Panc1 (cell line): ENCODE measurements around the gene ARID1A. TPM values are rescaled to one million over a fixed set of nuclear protein-coding genes. Genes with fewer than 3 reads are reported as not detected.

ENCODE experiments used
- ATAC-seq: fragments of 200-7000 bp; cut with Tn5 transposase; 2 replicates; pipeline ENCODE4 v1.9.1; 2020; ENCODE audit warnings: mild to moderate bottlenecking, moderate library complexity
- BruUV-seq: library from RNA; stranded (reverse); fragments of 400-500 nt; replicated peaks from 2 replicates; lab custom pipeline; 2021; lab: Mats Ljungman, UMichigan
- CTCF ChIA-PET: fragments of 300-600 bp; sonication (Branson Sonifier 250); formaldehyde crosslinking; loops from one replicate; lab custom pipeline; 2022; ENCODE audit warnings: antibody characterized with exemption; lab: Charles Lee
- POLR2A ChIA-PET: fragments of 300-600 bp; sonication (Branson Sonifier 250); formaldehyde crosslinking; loops from one replicate; lab custom pipeline; 2022; ENCODE audit warnings: antibody characterized with exemption; lab: Charles Lee
- DNase-seq: peaks from one replicate; pipeline ENCODE4 v3.0.0-alpha.2; 2010; ENCODE audit warnings: low read depth, low spot score
- H3K27ac ChIP-seq: 2 replicates; pipeline ENCODE4 v1.5.1; 2011; ENCODE audit warnings: mild to moderate bottlenecking, low read length, inconsistent platforms
- H3K27me3 ChIP-seq: fragments of 200-500 bp; sonication (Bioruptor generic); 2 replicates; pipeline ENCODE4 v1.6.0; 2014; ENCODE audit warnings: low read length, inconsistent platforms; ENCODE audit not compliant: control insufficient read depth, insufficient read depth
- H3K36me3 ChIP-seq: fragments of 200-500 bp; sonication (Bioruptor generic); 2 replicates; pipeline ENCODE4 v1.5.1; 2014; ENCODE audit warnings: inconsistent platforms, mild to moderate bottlenecking, low read length, moderate library complexity; ENCODE audit not compliant: control insufficient read depth, insufficient read depth
- H3K4me1 ChIP-seq: 2 replicates; pipeline ENCODE4 v1.5.1; 2011; ENCODE audit warnings: inconsistent platforms, mild to moderate bottlenecking, low read length, moderate library complexity; ENCODE audit not compliant: control insufficient read depth, insufficient read depth
- H3K4me3 ChIP-seq, 2 experiments: 2 replicates each; pipeline ENCODE4 v1.5.1; 2011 to 2012; ENCODE audit warnings: low read depth in 2 of 2, low read length in 2 of 2, mild to moderate bottlenecking in 2 of 2, inconsistent platforms in 1 of 2, moderate library complexity in 1 of 2
- H3K9me3 ChIP-seq: fragments of 200-500 bp; sonication (Bioruptor generic); 2 replicates; pipeline ENCODE4 v1.5.1; 2014; ENCODE audit warnings: low read depth, mild to moderate bottlenecking, inconsistent platforms, low read length, moderate library complexity; ENCODE audit not compliant: control insufficient read depth, insufficient read depth
- POLR2AphosphoS5 ChIP-seq: IDR thresholded peaks from 2 replicates; pipeline ENCODE4 v1.6.1; 2012; ENCODE audit warnings: mild to moderate bottlenecking, low read depth, low read length, moderate library complexity
- SIN3A ChIP-seq: IDR thresholded peaks from 2 replicates; pipeline ENCODE4 v1.6.1; 2012; ENCODE audit warnings: low read depth, mild to moderate bottlenecking, low read length, moderate library complexity, borderline replicate concordance; ENCODE audit not compliant: insufficient read depth
- TCF7L2 ChIP-seq: IDR thresholded peaks from 2 replicates; pipeline ENCODE4 v1.6.1; 2011; ENCODE audit warnings: mild to moderate bottlenecking, low read depth, low read length, inconsistent platforms
- in situ Hi-C: cut with HindIII; loops from 2 replicates; pipeline ENCODE4 v1.10.0; 2016; ENCODE audit warnings: low sequenced_read_pairs, low pct_unique_long_range_greater_than_20kb
- intact Hi-C: fragments of 100-400 bp; cut with micrococcal nuclease; formaldehyde crosslinking; loops from one replicate; pipeline ENCODE4 v1.10.0; 2022; ENCODE audit not compliant: unreplicated experiment
- total RNA-seq: library from RNA; stranded (reverse); gene quantifications from one replicate; pipeline ENCODE4 v1.2.1, GENCODE V29; 2021; ENCODE audit not compliant: unreplicated experiment
- TF ChIP-seq, protein P1 (sequence below), 2 experiments: IDR thresholded peaks; 2 replicates each; pipeline ENCODE4 v1.6.1; 2011 to 2012; ENCODE audit warnings: low read depth in 2 of 2, control low read depth in 1 of 2, low read length in 1 of 2, mild to moderate bottlenecking in 1 of 2, moderate library complexity in 1 of 2; ENCODE audit not compliant: insufficient read depth in 1 of 2
- TF ChIP-seq, protein P2 (sequence below): fragments of 450-650 bp; IDR thresholded peaks from 2 replicates; pipeline ENCODE4 v1.5.1; 2017; ENCODE audit warnings: mild to moderate bottlenecking

The ARID1A gene
- total RNA-seq, 1 experiment from 2014 or later = 110 TPM

DNA sequence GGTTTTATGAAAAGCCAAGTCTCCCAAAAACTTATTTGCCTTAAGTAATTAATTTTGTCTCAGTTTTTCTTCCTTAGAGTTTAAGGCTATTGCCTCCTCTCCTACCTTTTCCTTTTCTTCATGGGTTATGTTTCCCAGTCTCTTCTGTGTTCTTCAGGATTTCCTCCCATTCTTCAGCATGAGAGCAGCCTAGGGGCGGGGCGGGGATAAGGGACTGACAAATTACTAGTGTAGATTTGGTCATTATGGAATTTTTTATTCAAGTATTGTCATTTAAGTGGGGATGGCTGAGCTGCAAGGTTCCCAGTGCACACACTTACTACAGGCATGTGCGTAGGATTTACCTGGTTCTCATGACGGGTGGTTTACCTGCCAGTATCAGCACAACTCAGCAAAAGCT, 56.7 kb downstream of the ARID1A start:
- Histone ChIP-seq H3K27me3 (no peaks in the 10 kb centered on the region), H3K36me3 (peaks cover 7% of the 10 kb centered on the region; the same call in 1 of the 2 replicates), H3K9me3 (no peaks in the 10 kb centered on the region), H3K4me1 (no peaks in the 10 kb centered on the region), H3K4me3 (no peak overlapping the region), H3K27ac (no peak overlapping the region)
- TF ChIP-seq TCF7L2 (no peak), SIN3A (no peak), POLR2AphosphoS5 (no peak)
- TF ChIP-seq, protein P1, sequence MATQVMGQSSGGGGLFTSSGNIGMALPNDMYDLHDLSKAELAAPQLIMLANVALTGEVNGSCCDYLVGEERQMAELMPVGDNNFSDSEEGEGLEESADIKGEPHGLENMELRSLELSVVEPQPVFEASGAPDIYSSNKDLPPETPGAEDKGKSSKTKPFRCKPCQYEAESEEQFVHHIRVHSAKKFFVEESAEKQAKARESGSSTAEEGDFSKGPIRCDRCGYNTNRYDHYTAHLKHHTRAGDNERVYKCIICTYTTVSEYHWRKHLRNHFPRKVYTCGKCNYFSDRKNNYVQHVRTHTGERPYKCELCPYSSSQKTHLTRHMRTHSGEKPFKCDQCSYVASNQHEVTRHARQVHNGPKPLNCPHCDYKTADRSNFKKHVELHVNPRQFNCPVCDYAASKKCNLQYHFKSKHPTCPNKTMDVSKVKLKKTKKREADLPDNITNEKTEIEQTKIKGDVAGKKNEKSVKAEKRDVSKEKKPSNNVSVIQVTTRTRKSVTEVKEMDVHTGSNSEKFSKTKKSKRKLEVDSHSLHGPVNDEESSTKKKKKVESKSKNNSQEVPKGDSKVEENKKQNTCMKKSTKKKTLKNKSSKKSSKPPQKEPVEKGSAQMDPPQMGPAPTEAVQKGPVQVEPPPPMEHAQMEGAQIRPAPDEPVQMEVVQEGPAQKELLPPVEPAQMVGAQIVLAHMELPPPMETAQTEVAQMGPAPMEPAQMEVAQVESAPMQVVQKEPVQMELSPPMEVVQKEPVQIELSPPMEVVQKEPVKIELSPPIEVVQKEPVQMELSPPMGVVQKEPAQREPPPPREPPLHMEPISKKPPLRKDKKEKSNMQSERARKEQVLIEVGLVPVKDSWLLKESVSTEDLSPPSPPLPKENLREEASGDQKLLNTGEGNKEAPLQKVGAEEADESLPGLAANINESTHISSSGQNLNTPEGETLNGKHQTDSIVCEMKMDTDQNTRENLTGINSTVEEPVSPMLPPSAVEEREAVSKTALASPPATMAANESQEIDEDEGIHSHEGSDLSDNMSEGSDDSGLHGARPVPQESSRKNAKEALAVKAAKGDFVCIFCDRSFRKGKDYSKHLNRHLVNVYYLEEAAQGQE (IDR thresholded peaks at IDR 0.05; ENCODE audit: insufficient read depth in 1 of 2, low read depth in 2 of 2, low read length in 1 of 2) = no peak
- TF ChIP-seq, protein P2, sequence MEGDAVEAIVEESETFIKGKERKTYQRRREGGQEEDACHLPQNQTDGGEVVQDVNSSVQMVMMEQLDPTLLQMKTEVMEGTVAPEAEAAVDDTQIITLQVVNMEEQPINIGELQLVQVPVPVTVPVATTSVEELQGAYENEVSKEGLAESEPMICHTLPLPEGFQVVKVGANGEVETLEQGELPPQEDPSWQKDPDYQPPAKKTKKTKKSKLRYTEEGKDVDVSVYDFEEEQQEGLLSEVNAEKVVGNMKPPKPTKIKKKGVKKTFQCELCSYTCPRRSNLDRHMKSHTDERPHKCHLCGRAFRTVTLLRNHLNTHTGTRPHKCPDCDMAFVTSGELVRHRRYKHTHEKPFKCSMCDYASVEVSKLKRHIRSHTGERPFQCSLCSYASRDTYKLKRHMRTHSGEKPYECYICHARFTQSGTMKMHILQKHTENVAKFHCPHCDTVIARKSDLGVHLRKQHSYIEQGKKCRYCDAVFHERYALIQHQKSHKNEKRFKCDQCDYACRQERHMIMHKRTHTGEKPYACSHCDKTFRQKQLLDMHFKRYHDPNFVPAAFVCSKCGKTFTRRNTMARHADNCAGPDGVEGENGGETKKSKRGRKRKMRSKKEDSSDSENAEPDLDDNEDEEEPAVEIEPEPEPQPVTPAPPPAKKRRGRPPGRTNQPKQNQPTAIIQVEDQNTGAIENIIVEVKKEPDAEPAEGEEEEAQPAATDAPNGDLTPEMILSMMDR = no peak
- in situ Hi-C loops = no loop called here
- CTCF ChIA-PET = no interaction called here
- no TSS peak for BruUV-seq
- DNase-seq = no peak
- POLR2A ChIA-PET = no interaction called here
- no peak for ATAC-seq
- intact Hi-C loops = no loop called here

DNA sequence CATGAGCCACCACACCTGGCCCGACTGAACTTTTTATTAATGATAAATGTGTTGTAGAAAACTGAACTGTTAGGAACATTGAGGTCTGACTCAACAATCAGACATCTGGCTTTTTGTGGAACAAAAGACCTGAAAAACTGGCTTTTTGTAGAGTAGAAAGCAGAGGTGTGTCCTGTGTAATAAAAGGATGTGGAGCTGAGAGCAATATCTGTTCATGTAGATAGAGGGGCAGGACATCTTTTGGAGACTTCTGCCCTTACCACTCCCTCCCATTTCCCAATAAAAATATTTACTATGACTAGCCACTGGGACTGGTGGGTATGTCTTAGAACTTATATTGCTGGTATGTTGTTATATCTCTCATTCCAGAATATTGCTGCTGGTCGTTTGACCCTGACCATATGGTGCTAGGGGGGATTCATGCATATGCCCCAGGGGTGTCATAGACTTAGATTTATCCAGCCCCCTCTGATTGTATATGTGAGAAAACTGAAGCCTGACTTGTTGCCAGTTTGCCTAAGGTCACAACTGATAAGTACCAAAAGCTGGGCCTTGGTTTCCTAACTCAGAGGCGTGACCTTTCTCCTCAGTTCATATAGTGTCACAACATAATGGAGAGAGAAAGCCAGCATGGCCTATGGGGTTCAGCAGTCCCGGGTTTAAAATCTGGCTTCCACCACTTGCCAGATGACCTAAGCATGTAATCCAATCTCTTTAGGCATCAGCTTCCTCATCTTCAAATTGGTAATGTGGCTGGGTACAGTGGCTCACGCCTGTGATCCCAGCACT, 58.5 kb downstream of the ARID1A start:
- intact Hi-C loops (no loop called here), in situ Hi-C loops (no loop called here)
- peaks cover 11% of the 10 kb centered on the region; the same call in 1 of the 2 replicates for H3K36me3 ChIP-seq
- CTCF ChIA-PET = interaction anchor here (0.6 kb wide), 1 partner anchor 77 kb away, joined by 4 read pairs; no protein-coding TSS in a partner anchor
- H3K27ac ChIP-seq = no peak overlapping the region
- no peak for TF ChIP-seq SIN3A
- no peak for TF ChIP-seq TCF7L2
- no peak for TF ChIP-seq POLR2AphosphoS5
- TF ChIP-seq, protein P1 (IDR thresholded peaks at IDR 0.05; ENCODE audit: insufficient read depth in 1 of 2, low read depth in 2 of 2, low read length in 1 of 2) = no peak
- TF ChIP-seq, protein P2 = no peak
- no peaks in the 10 kb centered on the region for H3K9me3 ChIP-seq
- BruUV-seq = no TSS peak
- H3K4me3 ChIP-seq = no peak overlapping the region
- DNase-seq (no peak), ATAC-seq (no peak)
- no peaks in the 10 kb centered on the region for H3K4me1 ChIP-seq
- POLR2A ChIA-PET = no interaction called here
- no peaks in the 10 kb centered on the region for H3K27me3 ChIP-seq
